ENCODE measurements around the gene GRXCR2. TPM values are rescaled to one million over a fixed set of nuclear protein-coding genes. Genes with fewer than 3 reads are reported as not detected.

Gene GRXCR2
- total RNA-seq, 1 donor from 2014 or later, result not detected

DNA sequence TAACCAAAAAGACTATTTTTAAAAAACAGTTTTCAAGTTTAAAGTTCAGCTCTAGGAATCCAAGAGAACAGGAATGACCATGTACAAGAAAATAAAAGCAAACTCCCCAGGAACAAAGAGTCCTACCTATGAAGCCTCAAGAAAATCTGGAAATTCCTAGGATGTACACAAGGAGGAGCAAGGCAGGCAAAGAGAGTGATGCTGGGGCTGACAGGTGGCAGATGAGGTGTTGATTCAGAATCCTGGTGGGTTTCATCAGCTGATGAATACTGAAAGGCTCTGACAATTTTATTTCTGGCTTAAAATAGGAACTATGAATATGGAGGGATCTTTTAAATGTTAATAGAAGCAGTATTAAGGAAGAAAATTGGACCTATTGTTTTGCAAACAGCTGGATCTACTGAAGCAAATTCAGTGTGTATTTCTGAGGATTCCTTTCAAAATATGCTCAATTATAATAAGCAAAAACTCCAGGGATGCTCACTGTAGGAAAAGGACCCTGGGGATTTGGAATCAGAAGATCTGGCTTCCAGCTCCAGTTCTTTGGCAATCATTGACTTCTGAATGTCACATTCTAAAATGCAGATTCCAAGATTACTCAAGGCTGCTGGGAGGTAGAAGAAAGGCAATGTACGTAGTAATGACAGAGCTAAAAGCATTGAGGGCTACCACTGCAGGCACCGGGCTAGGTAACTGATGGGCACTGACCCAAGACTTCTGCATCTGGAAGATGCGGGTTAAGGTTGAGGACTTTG lies 35.6 kb upstream of the GRXCR2 start:
- TF ChIP-seq, protein P1, sequence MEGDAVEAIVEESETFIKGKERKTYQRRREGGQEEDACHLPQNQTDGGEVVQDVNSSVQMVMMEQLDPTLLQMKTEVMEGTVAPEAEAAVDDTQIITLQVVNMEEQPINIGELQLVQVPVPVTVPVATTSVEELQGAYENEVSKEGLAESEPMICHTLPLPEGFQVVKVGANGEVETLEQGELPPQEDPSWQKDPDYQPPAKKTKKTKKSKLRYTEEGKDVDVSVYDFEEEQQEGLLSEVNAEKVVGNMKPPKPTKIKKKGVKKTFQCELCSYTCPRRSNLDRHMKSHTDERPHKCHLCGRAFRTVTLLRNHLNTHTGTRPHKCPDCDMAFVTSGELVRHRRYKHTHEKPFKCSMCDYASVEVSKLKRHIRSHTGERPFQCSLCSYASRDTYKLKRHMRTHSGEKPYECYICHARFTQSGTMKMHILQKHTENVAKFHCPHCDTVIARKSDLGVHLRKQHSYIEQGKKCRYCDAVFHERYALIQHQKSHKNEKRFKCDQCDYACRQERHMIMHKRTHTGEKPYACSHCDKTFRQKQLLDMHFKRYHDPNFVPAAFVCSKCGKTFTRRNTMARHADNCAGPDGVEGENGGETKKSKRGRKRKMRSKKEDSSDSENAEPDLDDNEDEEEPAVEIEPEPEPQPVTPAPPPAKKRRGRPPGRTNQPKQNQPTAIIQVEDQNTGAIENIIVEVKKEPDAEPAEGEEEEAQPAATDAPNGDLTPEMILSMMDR (IDR thresholded peaks at IDR 0.05), result no peak
- Histone ChIP-seq H3K27ac (no peak overlapping the region), H3K27me3 (no peaks in the 10 kb centered on the region), H3K36me3 (no peaks in the 10 kb centered on the region), H3K9me3 (no peaks in the 10 kb centered on the region), H3K4me1 (no peaks in the 10 kb centered on the region), H3K4me3 (no peak overlapping the region)
- DNase-seq (no peak), ATAC-seq (no peak)
- intact Hi-C loops (cut with DNase I), result no loop called here

DNA sequence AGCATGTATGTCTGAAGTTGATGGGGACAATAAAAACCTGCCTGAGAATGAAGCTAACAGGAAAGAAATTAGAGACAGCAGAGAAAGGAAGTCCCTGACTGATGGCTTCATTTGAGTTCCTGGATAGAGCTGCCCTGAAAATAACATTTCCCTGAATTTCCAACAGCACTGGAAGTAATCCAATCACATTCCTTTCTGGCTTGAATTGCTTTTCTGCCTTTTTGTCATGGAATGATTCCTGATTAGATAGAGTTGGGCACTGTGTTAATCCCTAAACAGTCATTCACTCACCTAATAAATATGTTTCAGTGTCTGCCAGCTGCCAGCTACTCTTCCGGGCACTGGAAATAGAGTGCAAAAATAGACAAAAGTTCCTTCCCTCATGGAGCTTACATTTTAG lies 33.6 kb upstream of the GRXCR2 start:
- TF ChIP-seq, protein P1 (IDR thresholded peaks at IDR 0.05), result no peak
- Histone ChIP-seq H3K36me3 (no peaks in the 10 kb centered on the region), H3K9me3 (no peaks in the 10 kb centered on the region), H3K27me3 (no peaks in the 10 kb centered on the region), H3K27ac (no peak overlapping the region), H3K4me3 (no peak overlapping the region), H3K4me1 (no peaks in the 10 kb centered on the region)
- DNase-seq (no peak), ATAC-seq (no peak)
- intact Hi-C loops (cut with DNase I), result no loop called here

DNA sequence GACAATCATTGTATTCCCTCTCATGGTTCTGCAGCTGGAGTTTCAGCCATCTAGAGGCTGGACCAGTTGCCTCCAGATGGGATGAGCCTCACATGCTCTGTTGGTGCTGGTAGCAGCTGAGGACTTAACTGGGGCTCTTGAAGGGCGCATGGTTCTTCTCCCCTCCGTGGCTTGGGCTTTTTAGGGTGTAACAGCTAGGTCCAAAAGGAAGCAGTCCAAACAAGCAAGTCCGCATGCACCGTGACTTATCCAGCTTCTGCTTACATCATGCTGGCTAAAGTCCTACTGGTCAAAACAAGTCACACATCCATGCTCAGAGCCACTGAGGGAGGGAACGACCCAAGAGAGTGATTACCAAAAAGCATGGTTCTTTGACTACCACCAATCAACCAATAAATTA lies 31.9 kb upstream of the GRXCR2 start:
- no peaks in the 10 kb centered on the region for H3K9me3 ChIP-seq
- intact Hi-C loops (cut with DNase I), result no loop called here
- TF ChIP-seq, protein P1 (IDR thresholded peaks at IDR 0.05), result no peak
- H3K4me1 ChIP-seq, result no peaks in the 10 kb centered on the region
- no peak overlapping the region for H3K4me3 ChIP-seq
- no peaks in the 10 kb centered on the region for H3K27me3 ChIP-seq
- H3K36me3 ChIP-seq, result no peaks in the 10 kb centered on the region
- ATAC-seq (no peak), DNase-seq (no peak)
- H3K27ac ChIP-seq, result no peak overlapping the region

DNA sequence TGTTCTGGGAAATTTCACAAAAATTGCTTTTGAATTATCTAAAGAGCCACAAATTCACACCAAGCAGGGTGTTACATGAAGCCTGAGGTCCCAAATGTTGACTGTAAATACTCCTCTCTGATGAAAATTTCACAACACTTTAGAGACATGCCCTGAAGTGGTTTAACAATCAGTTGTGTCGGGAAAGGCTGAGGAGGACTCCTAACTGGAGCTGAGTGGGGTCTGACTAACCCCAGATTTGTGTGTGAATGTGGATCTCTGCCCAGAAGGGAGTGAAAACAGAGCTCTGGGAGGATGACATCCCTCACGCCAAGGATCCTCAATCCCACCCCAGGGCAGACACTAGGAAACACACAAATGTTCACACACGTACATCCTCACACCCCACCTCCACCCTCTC lies 31.1 kb upstream of the GRXCR2 start:
- ATAC-seq, result no peak
- no peak for DNase-seq
- no peaks in the 10 kb centered on the region for H3K9me3 ChIP-seq
- no peaks in the 10 kb centered on the region for H3K27me3 ChIP-seq
- no peaks in the 10 kb centered on the region for H3K4me1 ChIP-seq
- TF ChIP-seq, protein P1 (IDR thresholded peaks at IDR 0.05), result no peak
- H3K4me3 ChIP-seq, result no peak overlapping the region
- no peak overlapping the region for H3K27ac ChIP-seq
- no peaks in the 10 kb centered on the region for H3K36me3 ChIP-seq
- intact Hi-C loops (cut with DNase I), result no loop called here

DNA sequence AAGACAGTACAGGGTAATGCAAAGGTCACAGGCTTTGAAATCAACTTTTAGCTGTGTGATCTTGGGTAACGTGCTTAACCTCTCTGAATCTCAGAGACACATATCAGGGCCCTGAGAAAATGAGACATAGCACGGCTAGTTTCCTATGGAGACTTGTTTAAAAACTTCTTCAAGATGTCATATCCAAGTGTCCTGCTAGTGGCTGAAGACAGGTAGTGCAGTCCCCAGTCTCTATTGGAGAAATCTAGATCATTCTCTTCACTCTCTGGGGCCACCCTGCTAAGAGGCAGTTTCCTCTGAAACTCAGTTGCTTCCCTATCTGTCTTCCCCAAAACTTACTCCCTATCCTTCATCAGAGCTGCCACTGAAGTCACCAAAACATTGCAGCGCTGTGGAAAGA lies 30.3 kb upstream of the GRXCR2 start:
- no peak overlapping the region for H3K4me3 ChIP-seq
- intact Hi-C loops (cut with DNase I), result no loop called here
- ATAC-seq (no peak), DNase-seq (no peak)
- no peaks in the 10 kb centered on the region for H3K36me3 ChIP-seq
- TF ChIP-seq, protein P1 (IDR thresholded peaks at IDR 0.05), result peak; percentile 15
- H3K27ac ChIP-seq, result no peak overlapping the region
- H3K27me3 ChIP-seq, result no peaks in the 10 kb centered on the region
- H3K4me1 ChIP-seq, result no peaks in the 10 kb centered on the region
- H3K9me3 ChIP-seq, result no peaks in the 10 kb centered on the region

DNA sequence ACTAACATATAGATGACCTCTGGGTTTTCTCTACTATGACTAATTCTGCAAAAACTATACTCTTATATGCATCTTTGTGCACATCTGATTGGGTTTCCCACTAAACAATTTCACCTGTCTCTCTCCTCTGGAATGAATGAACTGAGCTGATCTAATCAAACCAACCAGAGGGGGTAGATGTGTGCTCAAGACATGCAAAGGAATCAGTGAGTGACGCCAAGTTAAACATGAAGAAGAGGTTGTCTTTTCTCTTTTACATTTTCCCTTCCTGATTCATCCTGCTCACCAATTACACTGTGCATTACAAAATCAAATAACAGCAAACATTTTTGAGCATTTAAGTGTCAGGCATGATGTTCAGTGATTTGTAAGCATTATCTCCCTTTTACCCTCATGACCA lies 29.6 kb upstream of the GRXCR2 start:
- no peak overlapping the region for H3K4me3 ChIP-seq
- no peak overlapping the region for H3K27ac ChIP-seq
- ATAC-seq (no peak), DNase-seq (no peak)
- TF ChIP-seq, protein P1 (IDR thresholded peaks at IDR 0.05), result no peak
- intact Hi-C loops (cut with DNase I), result no loop called here
- no peaks in the 10 kb centered on the region for H3K27me3 ChIP-seq
- H3K36me3 ChIP-seq, result no peaks in the 10 kb centered on the region
- H3K4me1 ChIP-seq, result no peaks in the 10 kb centered on the region
- H3K9me3 ChIP-seq, result no peaks in the 10 kb centered on the region

Data from upper lobe of right lung (tissue), 1 donor.